Stimulated activated CD4-positive, alpha-beta T cell treated with anti-CD3 and anti-CD28 coated beads, Interleukin-4, amount 100 ng/mL, for 48 hours (primary cell): ENCODE results near the gene CSGALNACT2.
"Not testable (repeated sequence)": the region's sequence is repeated elsewhere in the genome, so short reads cannot be mapped to it uniquely, and the experiment has no call there.

ENCODE experiments used
- DNase-seq, 2 donors: peaks; one replicate each; pipeline ENCODE4 v3.0.0-alpha.2; 2020; ENCODE audit warnings: low read depth in 2 of 2

Gene CSGALNACT2

GRCh38 chr10:43214956-43215561, 76.8 kb downstream of the CSGALNACT2 start:
- no peak for DNase-seq

GRCh38 chr10:43215758-43216455, 77.7 kb downstream of the CSGALNACT2 start:
- DNase-seq: no peak

DNA sequence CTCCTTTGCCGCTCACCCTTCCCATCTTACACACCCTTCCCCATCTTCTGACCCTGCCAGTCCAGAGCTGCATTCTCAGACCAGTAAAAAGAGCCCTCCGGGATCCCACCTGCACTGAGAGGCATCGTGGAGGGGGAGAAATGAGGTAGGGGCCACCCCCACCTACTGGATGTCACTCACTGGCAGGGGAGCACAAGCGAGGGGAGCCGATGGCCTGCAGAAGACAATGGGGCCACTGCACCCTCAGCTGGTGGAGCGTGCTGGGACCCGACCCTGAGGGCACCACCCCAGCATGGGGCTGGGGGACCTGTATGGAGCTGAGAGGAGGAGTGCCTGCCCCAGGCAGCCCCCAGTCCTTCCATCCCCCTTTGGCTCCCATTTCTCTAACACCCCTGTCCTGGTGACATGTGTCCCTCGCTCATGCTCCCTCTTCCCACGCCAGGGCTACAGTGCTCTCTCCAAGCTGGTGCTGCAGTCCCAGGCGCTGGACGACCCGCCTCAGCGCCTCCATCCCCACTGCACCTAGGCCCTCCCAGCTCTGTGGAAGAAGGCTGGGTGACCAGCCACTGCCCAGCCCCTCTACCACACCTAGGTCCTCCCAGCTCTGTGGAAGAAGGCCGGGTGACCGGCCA, 78.8 kb downstream of the CSGALNACT2 start:
- no peak for DNase-seq

DNA sequence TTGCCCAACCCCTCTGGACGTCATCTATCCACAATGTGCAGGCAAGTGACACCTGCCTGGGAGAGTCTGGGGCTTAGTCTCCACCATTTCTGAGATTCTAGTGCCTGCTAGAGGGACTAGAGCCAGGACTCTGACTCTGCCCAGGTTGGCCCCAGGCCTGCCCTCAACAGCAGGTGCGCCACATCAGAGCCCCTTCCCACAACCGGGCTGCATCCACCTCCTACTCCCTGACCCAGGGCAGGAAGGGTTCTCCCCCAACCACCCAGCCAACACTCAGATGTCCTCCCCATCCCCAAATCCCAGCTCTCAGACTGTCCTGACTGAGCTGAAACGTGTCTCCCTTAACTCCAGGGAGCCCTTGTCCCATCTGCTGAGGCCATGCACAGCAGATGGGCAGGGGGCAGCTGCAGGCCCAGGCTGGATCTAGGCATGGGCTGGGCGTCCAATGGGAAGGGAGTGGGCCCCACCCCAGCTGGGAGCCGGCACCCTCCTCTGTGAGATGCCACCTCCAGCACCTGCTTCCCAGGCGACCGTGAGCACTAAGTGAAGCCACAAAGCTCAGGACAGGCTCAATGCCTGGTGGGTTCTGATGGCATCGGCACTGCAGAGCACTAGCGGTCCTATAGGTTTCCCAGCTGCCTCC, 79.4 kb downstream of the CSGALNACT2 start:
- DNase-seq: no peak

DNA sequence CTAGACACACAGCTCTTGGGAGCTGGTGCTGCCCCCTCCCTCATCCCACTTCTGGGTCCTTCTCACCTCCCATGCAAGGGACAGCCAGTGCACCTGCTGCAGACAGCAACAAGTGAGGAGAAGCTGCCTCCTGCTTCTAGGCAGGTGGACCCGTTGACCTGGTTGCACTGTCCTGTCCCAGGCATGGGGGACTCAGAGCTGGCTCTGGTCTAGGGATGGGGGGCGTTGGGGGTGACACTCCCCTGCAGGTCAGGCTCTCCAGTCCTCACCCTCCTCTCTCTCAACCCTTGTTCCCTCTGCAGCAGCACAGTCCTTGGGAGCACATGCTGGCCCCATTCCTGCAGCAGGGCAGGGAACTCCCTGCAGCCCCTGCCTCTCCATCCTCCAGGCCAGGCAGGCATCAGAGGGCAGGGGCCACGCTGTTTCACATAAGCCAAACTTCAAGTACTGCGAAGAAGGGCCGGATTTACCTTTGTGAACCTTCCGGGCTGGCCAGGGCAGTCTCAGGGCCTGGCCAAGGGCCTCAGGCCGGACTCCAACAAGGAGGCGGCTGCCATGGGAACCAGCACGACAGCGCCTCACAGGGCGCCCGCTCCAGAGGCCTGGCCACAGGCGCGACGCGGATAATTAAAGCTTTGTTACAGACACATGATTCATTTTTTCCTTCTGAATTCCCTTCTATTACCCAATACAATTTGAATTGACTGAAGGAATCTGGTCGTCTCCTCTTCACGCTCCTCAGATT, 80.1 kb downstream of the CSGALNACT2 start:
- DNase-seq: no peak

DNA sequence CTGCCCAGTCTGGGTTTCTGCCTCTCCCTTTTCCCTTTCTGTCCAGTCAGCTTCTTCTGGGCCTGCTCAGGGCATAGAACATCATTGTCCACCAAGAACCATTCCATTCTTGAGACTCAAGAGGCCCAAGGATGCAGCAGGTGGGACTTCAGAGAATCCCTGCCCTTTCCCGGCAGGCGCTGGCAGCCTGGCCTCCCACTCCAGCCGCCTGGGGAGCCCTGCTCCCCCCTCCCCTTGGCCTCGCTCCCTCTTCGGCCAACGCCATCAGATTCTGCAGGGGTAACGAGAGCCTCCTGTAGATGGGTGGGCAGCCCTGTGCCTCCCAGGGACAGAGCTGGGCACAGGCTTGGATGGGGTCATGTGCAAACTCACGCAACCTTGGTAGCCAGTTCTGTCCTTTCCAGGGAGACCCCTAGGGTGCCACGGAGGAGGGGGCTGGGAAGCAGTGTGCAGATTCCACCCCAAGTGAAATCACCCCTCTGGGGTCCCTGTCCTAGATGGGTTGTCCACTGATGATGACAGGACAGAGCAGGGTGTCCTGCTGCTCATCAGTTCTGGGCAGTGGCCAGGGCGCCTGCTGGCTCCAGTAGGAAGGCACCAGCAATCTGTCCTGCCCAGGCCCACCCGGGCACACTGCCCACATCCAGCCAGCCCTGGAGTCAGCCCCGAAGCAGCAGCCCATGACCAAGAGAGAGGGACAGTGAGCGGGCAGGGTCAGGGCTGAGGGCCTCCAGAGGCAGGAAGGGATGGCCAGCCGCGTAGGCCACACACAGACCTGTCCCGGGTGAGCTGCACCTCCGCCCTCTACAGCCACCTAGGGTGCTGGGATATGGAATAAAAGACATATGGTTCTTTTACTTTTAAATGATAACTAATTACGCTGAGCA, 80.9 kb downstream of the CSGALNACT2 start:
- no peak for DNase-seq

DNA sequence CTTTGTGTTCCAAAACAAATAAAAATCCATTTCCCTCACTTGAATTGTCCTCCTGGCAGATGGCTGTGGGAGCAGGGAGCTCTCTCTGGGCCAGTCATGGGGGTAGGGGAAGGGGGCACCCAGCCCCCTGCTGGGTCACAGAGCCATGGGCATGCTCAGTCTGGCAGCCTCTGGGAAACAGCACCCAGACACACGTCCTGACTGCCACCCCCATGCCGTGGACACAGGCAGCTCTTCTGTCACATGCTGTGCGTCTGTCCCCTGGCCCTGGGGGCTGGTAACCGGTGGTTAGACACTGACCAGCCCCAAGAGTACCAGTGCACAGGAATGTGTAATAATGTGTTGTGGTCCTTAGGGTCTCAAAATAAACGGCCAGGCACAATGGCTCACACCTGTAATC, 81.6 kb downstream of the CSGALNACT2 start:
- no peak for DNase-seq

DNA sequence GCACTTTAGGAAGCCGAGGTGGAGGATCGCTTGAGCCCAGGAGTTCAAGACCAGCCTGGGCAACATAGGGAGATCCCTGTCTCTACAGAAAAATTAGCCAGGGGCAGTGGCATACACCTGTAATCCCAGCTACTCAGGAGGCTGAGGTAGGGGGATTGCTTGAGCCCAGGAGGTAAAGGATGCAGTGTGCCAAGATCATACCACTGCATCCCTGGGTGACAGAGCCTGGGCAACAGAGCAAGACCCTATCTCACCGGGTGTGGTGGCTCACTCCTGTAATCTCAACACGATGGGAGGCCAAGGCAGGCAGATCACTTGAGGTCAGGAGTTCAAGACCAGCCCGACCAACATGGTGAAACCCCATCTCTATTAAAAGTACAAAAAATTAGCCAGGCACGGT, 82.0 kb downstream of the CSGALNACT2 start:
- not testable (repeated sequence) for DNase-seq

DNA sequence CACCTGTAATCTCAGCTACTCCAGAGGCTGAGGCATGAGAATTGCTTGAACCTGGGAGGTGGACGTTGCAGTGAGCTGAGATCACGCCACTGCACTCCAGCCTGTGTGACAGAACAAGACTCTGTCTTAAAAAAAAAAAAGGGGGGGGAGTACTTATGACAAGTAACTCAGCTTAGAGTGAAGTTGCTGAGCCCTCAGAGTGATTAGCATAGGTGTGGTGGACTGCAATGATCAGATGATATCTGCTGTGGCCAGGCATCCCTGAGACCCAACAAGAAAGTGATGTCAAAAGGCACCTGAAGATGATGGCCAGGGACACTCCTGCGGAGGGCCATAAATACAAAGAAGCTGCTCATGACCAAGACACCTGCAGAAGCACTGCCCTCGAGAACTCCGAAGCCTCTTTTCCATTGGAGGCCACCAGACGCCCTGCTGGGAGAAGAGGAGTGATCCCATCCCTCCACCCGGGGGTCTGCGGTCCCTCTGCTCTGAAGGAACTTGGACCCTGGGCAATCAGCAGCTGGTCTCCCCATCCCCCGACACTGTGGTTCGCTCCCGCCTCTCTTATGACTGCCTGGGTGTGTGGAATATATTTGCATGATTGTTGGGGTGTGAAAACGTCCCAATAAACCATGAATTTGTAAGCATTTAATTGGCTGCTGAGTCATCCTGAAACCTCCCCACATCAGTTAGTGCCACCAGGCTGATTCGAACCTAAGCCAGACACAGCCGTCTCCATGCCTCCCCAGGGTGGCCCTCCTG, 82.6 kb downstream of the CSGALNACT2 start:
- no peak for DNase-seq

DNA sequence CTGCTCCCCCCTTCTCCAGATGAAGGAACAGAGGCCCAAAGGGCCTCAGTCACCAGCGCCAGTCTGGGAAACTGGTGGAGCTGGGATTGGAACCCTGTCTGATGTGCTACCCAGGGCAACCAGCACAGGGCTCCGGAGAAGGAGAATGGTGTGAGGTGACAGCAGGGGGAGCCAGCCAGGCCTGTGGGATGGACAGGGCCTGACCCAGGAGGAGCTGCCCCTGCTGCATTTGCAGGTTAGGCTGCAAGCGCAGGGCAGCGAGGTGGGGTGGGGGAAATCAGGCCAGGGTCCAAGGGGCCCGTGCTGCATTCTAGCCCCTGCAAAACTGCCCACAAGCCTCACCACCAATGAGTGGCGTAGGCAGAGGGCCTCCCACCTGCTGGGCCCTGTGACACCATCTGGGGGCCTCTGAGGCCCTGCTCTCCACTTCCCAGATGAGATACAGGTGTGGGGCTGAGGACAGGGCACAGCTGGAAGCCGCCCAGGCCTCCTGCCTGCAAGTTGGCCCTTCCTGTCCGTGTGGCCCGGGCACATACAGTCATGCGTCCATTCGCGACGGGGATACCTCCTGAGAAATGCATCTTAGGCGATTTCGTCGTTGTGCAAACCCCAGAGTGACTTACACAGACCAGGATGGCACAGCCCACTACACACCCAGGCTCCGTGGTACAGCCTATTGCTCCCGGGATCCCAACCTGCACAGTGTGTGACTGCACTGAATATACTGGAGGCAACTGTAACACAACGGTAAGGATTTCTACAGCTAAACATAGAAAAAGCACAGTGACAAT, 83.4 kb downstream of the CSGALNACT2 start:
- no peak for DNase-seq

DNA sequence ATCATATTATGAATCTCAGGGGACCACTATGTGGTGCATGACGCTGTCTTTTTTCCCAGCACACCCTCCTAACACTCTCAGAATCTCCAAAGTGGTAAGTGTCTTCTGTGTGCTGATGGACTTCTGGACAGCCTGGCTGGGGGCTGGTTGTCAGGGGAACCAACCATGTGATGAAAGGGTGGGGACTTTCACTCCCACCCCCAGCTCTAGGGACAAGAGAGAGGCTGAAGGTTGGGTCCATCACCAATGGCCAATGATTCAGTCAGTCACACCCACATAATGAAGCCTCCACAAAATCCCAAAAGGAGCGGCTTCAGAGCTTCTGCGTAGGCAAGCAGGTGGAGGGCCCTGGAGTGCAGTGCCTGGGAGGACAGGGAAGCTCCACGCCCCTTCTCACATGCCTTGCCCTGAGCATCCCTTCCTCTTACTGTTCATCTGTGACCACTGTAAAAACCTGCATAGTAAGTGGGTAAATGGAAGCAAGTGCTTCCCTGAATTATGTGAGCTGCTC, 84.0 kb downstream of the CSGALNACT2 start:
- DNase-seq: no peak

DNA sequence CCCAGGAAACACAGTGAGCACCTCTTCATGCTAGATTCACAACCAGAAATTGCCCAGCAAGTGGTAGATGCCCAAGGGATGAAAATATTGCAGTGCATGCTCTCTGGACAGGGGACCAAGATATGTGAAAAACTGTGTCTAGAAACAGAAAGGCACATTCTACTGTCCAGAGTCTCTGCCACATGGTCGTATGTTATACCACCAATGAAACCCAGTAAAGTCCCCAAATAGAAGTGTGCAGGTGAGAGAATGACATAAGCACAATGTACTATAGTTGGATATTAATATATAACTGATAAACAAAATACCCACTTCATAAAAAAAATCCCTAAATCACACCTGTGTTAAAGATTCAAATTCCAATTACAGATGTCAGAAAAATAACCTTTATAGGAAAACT, 84.8 kb downstream of the CSGALNACT2 start:
- DNase-seq: no peak

DNA sequence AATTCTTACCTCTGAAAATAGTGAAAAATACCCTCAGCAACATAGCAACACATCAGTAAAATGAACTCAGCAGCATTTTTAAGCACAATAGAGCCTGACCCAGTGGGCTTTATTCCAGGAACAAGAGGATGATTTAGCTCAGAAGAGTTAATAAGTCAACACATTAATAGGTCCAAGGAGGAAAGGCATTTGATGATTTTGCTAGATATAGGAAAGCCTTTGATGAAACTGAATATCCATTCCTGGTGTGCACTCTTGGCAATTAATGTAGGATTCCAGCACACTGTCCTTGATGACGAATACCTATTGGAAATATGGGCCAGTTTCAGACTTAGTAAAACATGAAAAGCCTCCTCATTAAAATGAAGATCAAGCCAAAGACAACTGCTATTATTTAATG, 86.1 kb downstream of the CSGALNACT2 start:
- no peak for DNase-seq

- no peak for DNase-seq
Measured at GRCh38 chr10:43225004-43225786, 87.0 kb downstream of the CSGALNACT2 start.

DNA sequence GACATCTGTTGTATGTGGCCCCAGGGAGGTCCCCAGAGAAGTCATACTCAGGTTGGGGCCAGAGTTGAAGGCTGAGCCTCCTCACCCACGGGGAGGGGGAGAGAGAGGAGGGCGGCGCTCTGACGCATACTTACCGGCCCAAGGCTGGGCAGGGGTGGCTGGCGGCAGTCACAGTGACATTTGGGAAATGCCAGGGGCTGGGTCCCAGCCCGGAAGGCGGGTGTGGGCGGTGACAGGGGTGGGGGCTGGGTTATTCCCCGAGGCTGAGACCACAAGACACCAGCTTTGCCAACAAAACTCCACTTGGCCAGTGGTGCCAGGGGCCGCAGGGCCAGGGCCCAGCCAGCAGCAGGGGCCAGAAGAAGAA, 87.5 kb downstream of the CSGALNACT2 start:
- no peak for DNase-seq

- no peak for DNase-seq
Measured at GRCh38 chr10:43226441-43226840, 88.2 kb downstream of the CSGALNACT2 start.

DNA sequence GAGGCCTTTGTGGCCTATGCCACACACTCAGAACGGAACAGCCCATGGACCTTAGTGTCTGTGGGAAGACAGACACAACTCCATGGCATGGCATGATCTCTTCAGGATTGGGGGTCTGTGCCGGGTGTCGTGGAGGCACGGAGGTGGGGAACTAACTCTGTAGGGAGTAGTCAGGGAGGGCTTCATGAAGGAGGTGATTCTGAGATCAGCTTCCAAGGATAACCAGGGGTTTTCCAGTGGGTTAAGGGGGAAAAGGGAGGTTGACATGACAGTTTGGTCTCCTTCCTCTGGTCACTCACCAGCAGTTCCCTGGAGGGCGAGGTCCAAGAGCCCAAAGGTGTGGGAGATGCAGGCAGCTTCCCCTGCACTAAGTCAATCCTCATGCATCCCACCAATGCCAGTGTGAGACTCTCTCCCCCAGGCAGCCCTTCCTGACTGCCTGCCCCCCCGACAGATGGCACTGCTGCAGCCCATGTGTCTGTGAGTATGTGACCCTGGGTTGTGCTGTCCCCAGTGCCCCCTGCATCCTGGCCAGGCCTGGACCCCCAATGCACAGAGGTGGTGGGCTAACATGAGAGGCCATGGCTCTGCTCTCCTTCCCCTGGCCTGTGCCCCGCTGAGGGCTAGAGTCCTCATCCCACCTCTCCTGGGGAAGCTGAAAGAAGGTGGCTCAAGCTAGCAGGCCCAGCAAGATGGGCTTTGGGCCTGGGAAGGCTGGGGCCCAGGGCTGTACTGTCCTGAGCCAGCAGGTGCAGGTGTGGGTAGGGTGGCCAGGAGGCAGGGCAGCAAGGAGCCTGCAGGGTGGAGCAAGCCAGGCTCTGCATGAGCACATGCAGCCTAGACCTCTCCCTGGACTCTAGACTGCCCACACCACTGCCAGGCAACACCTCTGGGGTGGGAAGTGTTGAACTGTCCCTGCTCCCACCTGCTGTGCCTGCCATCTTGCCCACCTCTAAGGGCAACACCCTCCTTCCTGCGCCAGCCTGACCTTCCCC, 88.9 kb downstream of the CSGALNACT2 start:
- DNase-seq: no peak
